Fibroblast of lung (primary cell): ENCODE results near the gene ABCA2. TPM values are rescaled to one million over a fixed set of nuclear protein-coding genes. Genes with fewer than 3 reads are reported as not detected.

ENCODE experiments used
- DNase-seq, 2 donors: peaks; one replicate each; pipeline versions ENCODE4 v3.0.0 to v3.0.0-alpha.2; 2010; ENCODE audit warnings: low read depth in 2 of 2
- H2AFZ ChIP-seq: 2 replicates; pipeline ENCODE4 v1.5.1; 2012; ENCODE audit warnings: low read length, control low read depth, inconsistent platforms
- H3K27ac ChIP-seq: 2 replicates; pipeline ENCODE4 v1.5.1; 2011; ENCODE audit warnings: low read length, control low read depth; ENCODE audit not compliant: insufficient read depth
- H3K27me3 ChIP-seq: 2 replicates; pipeline ENCODE4 v1.5.1; 2011; ENCODE audit warnings: mild to moderate bottlenecking, low read length; ENCODE audit not compliant: control insufficient read depth, insufficient read depth
- H3K36me3 ChIP-seq: 2 replicates; pipeline ENCODE4 v1.5.1; 2011; ENCODE audit warnings: low read length; ENCODE audit not compliant: control insufficient read depth, insufficient read depth
- H3K4me1 ChIP-seq: 2 replicates; pipeline ENCODE4 v1.5.1; 2011; ENCODE audit warnings: low read length; ENCODE audit not compliant: control insufficient read depth, insufficient read depth; ENCODE audit errors: extremely low read depth
- H3K4me2 ChIP-seq: 2 replicates; pipeline ENCODE4 v1.5.1; 2011; ENCODE audit warnings: low read length, control low read depth; ENCODE audit not compliant: insufficient read depth; ENCODE audit errors: extremely low read depth
- H3K4me3 ChIP-seq, 4 experiments: fragments of 200-600 bp in 1 of 4; sonication (generic) in 1 of 4; replicated peaks in 1 of 4; 2 replicates each; pipeline ENCODE4 v1.5.1; 2011 to 2016; ENCODE audit warnings: low read length in 4 of 4, low read depth in 3 of 4, mild to moderate bottlenecking in 3 of 4, control low read depth in 2 of 4, inconsistent platforms in 1 of 4, mixed read lengths in 1 of 4; ENCODE audit not compliant: insufficient read depth in 1 of 4; ENCODE audit errors: control extremely low read depth in 1 of 4
- H3K79me2 ChIP-seq: 2 replicates; pipeline ENCODE4 v1.5.1; 2012; ENCODE audit warnings: mild to moderate bottlenecking, low read length, inconsistent platforms; ENCODE audit not compliant: control insufficient read depth, insufficient read depth
- H3K9ac ChIP-seq: 2 replicates; pipeline ENCODE4 v1.5.1; 2011; ENCODE audit warnings: mild to moderate bottlenecking, low read length, control low read depth; ENCODE audit not compliant: insufficient read depth
- H3K9me3 ChIP-seq: 2 replicates; pipeline ENCODE4 v1.5.1; 2012; ENCODE audit warnings: low read depth, low read length; ENCODE audit not compliant: control insufficient read depth, insufficient read depth
- H4K20me1 ChIP-seq: 2 replicates; pipeline ENCODE4 v1.5.1; 2011; ENCODE audit warnings: low read length; ENCODE audit not compliant: control insufficient read depth, insufficient read depth; ENCODE audit errors: extremely low read depth
- EZH2 ChIP-seq: IDR thresholded peaks from 2 replicates; pipeline ENCODE4 v1.5.1; 2012; ENCODE audit warnings: low read length, control low read depth, mild to moderate bottlenecking; ENCODE audit errors: missing control alignments
- polyA plus RNA-seq, 2 donors: library from polyadenylated mRNA; depleted of rRNA in 1 of 2; stranded (reverse) in 1 of 2; unstranded in 1 of 2; fragments of >200 nt; gene quantifications; 2 replicates each; pipeline ENCODE4 v1.2.1, GENCODE V29; 2011 to 2012; ENCODE audit warnings: missing spikeins in 1 of 2
- total RNA-seq: library from RNA; depleted of rRNA; stranded (reverse); fragments of >200 nt; gene quantifications from 2 replicates; pipeline ENCODE4 v1.2.1, GENCODE V29; 2014
- TF ChIP-seq, protein P1 (sequence below), 2 donors: IDR thresholded peaks in 1 of 2; conservative IDR thresholded peaks in 1 of 2; 1 replicate in 1 of 2; 2 replicates in 1 of 2; pipeline ENCODE4 v1.5.1; 2011 to 2012; ENCODE audit warnings: low read length in 2 of 2, control low read depth in 1 of 2, inconsistent platforms in 1 of 2, low read depth in 1 of 2, mild to moderate bottlenecking in 1 of 2

Gene ABCA2
- total and polyA plus RNA-seq, 2 donors (not counting 1 experiment from before 2014, with no cell fraction given), result 8.5 to 21.8 TPM

DNA sequence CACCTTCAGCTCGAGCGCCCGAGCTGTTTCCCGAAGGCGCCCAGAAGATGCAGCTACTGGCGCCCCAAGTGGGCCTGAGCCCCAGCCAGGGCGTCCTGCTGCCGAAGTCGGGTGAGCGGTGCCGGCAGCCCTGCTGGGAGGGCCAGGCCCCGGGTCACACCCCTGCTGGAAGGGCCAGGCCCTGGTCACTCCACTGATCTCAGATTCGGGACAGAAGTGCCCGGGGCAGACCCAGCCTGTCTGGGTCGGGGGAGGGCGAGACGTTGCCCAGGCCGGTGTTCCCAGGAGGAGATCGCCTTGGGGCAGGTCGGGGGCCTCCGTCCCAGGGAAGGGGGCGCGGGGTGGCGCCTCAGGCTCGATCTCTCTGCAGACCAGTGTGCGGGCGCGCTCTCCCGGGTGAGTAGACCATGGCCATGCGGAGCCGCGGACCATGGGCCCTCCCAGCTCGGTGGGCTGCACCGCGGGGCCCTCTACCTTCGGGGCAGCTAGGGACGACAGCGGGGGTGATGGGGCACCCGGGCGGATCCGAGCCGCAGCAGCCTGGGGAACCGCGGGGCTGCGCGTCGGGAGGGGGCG is 42.9 kb downstream of the ABCA2 start:
- Histone ChIP-seq H3K4me2 (no peak overlapping the region), H3K4me1 (no peaks in the 10 kb centered on the region), H2AFZ (no peak overlapping the region), H3K79me2 (no peaks in the 10 kb centered on the region), H3K4me3 (no peak overlapping the region), H4K20me1 (no peaks in the 10 kb centered on the region), H3K36me3 (no peaks in the 10 kb centered on the region), H3K27me3 (peaks cover 21% of the 10 kb centered on the region), H3K27ac (no peak overlapping the region), H3K9ac (no peak overlapping the region), H3K9me3 (no peaks in the 10 kb centered on the region)
- no peak for DNase-seq
- TF ChIP-seq, protein P1, sequence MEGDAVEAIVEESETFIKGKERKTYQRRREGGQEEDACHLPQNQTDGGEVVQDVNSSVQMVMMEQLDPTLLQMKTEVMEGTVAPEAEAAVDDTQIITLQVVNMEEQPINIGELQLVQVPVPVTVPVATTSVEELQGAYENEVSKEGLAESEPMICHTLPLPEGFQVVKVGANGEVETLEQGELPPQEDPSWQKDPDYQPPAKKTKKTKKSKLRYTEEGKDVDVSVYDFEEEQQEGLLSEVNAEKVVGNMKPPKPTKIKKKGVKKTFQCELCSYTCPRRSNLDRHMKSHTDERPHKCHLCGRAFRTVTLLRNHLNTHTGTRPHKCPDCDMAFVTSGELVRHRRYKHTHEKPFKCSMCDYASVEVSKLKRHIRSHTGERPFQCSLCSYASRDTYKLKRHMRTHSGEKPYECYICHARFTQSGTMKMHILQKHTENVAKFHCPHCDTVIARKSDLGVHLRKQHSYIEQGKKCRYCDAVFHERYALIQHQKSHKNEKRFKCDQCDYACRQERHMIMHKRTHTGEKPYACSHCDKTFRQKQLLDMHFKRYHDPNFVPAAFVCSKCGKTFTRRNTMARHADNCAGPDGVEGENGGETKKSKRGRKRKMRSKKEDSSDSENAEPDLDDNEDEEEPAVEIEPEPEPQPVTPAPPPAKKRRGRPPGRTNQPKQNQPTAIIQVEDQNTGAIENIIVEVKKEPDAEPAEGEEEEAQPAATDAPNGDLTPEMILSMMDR (conservative IDR thresholded peaks at IDR 0.05 in 1 of 2, IDR thresholded peaks at IDR 0.05 in 1 of 2; ENCODE audit: low read depth in 1 of 2, low read length in 2 of 2), result no peak
- TF ChIP-seq EZH2, result peak; percentile 91

DNA sequence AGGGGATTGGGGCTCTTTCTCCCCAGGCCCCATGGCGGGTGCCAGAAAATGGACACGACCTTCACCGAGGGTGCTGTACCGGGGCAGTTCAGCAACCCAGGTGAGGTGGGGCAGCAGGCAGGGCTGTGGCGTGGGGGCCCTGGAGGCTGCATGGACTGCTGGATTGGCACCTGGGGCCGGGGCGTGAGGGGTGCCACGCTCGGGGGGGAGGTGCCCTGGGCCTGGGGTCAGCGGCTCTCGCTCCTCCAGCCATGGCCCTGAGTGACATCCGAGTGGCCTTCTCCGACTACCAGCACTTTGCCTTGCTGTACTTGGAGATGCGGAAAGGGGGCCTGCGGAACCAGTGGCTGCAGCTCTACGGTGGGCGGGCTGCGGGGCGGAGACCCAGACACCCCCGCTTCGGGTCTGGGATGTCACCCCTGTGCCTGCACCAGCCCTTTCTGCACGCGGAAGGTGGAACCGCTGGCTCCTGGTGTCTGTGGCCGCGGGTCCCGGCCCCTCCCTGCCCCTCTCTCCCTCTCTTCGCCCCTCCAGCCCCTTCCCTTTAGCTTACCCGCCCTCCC is 43.5 kb downstream of the ABCA2 start:
- TF ChIP-seq EZH2, result no peak
- TF ChIP-seq, protein P1 (conservative IDR thresholded peaks at IDR 0.05 in 1 of 2, IDR thresholded peaks at IDR 0.05 in 1 of 2; ENCODE audit: low read depth in 1 of 2, low read length in 2 of 2), result no peak
- no peak overlapping the region for H2AFZ ChIP-seq
- H3K27ac ChIP-seq, result no peak overlapping the region
- H3K4me3 ChIP-seq, result no peak overlapping the region
- no peak overlapping the region for H3K4me2 ChIP-seq
- no peaks in the 10 kb centered on the region for H3K36me3 ChIP-seq
- H3K9ac ChIP-seq, result no peak overlapping the region
- no peaks in the 10 kb centered on the region for H4K20me1 ChIP-seq
- no peaks in the 10 kb centered on the region for H3K4me1 ChIP-seq
- no peaks in the 10 kb centered on the region for H3K9me3 ChIP-seq
- no peaks in the 10 kb centered on the region for H3K79me2 ChIP-seq
- DNase-seq, result no peak
- peaks cover 20% of the 10 kb centered on the region for H3K27me3 ChIP-seq

DNA sequence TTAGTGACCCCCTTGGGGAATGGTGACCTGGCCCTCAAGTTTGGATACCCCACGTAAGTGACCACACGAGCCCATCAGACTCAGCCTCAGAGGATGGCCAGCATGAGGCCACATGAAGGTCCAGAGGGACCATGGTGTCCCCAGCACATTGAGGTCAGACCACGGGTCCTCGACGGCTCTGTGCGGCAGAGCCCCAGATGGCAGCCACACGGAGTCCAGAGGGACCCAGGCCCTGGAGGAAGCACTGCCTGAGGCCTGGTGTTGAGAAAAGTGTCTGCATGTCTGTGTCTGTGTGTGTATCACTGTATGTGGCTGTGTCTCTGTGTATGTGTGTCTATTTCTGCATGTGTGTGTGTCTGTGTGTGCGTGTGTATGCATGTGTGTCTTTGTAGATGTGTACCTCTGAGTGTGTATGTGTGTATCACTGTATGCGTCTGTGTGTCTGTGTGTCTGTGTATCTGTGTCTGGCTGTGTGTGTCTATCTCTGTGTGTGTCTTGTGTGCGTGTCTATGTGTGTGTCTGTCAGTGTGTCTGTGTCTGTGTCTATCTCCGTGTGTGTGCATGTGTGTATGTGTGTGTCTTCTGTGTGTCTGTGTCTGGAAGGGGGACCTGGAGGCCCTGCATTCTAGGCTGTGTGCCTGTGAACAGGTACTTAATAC is 44.3 kb downstream of the ABCA2 start:
- H3K9me3 ChIP-seq, result no peaks in the 10 kb centered on the region
- H3K4me3 ChIP-seq, result no peak overlapping the region
- H4K20me1 ChIP-seq, result no peaks in the 10 kb centered on the region
- H3K36me3 ChIP-seq, result no peaks in the 10 kb centered on the region
- no peak for DNase-seq
- H3K4me1 ChIP-seq, result no peaks in the 10 kb centered on the region
- H3K27me3 ChIP-seq, result peaks cover 20% of the 10 kb centered on the region
- no peak overlapping the region for H2AFZ ChIP-seq
- no peak overlapping the region for H3K9ac ChIP-seq
- no peak overlapping the region for H3K27ac ChIP-seq
- H3K79me2 ChIP-seq, result no peaks in the 10 kb centered on the region
- H3K4me2 ChIP-seq, result no peak overlapping the region
- TF ChIP-seq, protein P1 (conservative IDR thresholded peaks at IDR 0.05 in 1 of 2, IDR thresholded peaks at IDR 0.05 in 1 of 2; ENCODE audit: low read depth in 1 of 2, low read length in 2 of 2), result no peak
- TF ChIP-seq EZH2, result peak; percentile 47
